SK-N-SH (cell line): ENCODE data around the gene GDPGP1. TPM values are rescaled to one million over a fixed set of nuclear protein-coding genes. Genes with fewer than 3 reads are reported as not detected.

ENCODE experiments used
- CTCF ChIA-PET: fragments of 300-600, 350-600 bp; formaldehyde crosslinking; extraction: SDS; loops from one replicate; lab custom pipeline; 2021; lab: Yijun Ruan, JAX
- POLR2A ChIA-PET: fragments of 350-600 bp; sonication (Branson Sonifier 250); formaldehyde crosslinking; extraction: SDS; loops from one replicate; lab custom pipeline; 2020; ENCODE audit warnings: antibody characterized with exemption, inconsistent platforms; lab: Yijun Ruan, JAX
- DNase-seq: peaks from one replicate; pipeline ENCODE4 v3.0.0; 2012
- H2AFZ ChIP-seq: fragments of 200-600 bp; sonication (generic); 2 replicates; pipeline ENCODE4 v1.8.1; 2016; ENCODE audit warnings: antibody characterized with exemption, mild to moderate bottlenecking, low read depth
- H3F3A ChIP-seq: fragments of 200-600 bp; sonication (generic); replicated peaks from 2 replicates; pipeline ENCODE3; 2016; ENCODE audit warnings: antibody characterized with exemption, mild to moderate bottlenecking; ENCODE audit not compliant: insufficient read depth
- H3K27ac ChIP-seq, 2 experiments: fragments of 200-500 bp in 1 of 2; fragments of 200-600 bp in 1 of 2; sonication (Bioruptor generic) in 1 of 2; sonication (generic), shearing (Covaris generic) in 1 of 2; 2 replicates each; pipeline versions ENCODE4 v1.5.1 to v1.6.1; 2014 to 2016; ENCODE audit warnings: low read depth in 2 of 2, inconsistent platforms in 1 of 2, low read length in 1 of 2, mild to moderate bottlenecking in 1 of 2, mixed read lengths in 1 of 2
- H3K27me3 ChIP-seq: fragments of 200-600 bp; sonication (generic), shearing (Covaris generic); 2 replicates; pipeline ENCODE4 v1.6.1; 2016; ENCODE audit warnings: mixed run types; ENCODE audit not compliant: insufficient read depth
- H3K36me3 ChIP-seq, 2 experiments: fragments of 200-500 bp in 1 of 2; fragments of 200-600 bp in 1 of 2; sonication (Bioruptor generic) in 1 of 2; sonication (generic) in 1 of 2; replicated peaks in 1 of 2; 2 replicates each; pipeline versions ENCODE3 to v1.5.1; 2014 to 2016; ENCODE audit warnings: low read length in 1 of 2, mild to moderate bottlenecking in 1 of 2; ENCODE audit not compliant: insufficient read depth in 2 of 2, control insufficient read depth in 1 of 2
- H3K4me1 ChIP-seq, 2 experiments: fragments of 200-500 bp in 1 of 2; fragments of 200-600 bp in 1 of 2; sonication (Bioruptor generic) in 1 of 2; sonication (generic), shearing (Covaris generic) in 1 of 2; 2 replicates each; pipeline versions ENCODE4 v1.5.1 to v1.6.1; 2014 to 2016; ENCODE audit warnings: low read depth in 1 of 2, low read length in 1 of 2, mixed run types in 1 of 2; ENCODE audit not compliant: insufficient read depth in 2 of 2, control insufficient read depth in 1 of 2
- H3K4me2 ChIP-seq: fragments of 200-600 bp; sonication (generic), shearing (Covaris generic); 2 replicates; pipeline ENCODE4 v1.6.1; 2017; ENCODE audit warnings: mixed run types
- H3K4me3 ChIP-seq, 2 experiments: fragments of 200-500 bp in 1 of 2; fragments of 200-600 bp in 1 of 2; sonication (Bioruptor generic) in 1 of 2; sonication (generic), shearing (Covaris generic) in 1 of 2; 2 replicates each; pipeline versions ENCODE4 v1.5.1 to v1.8.1; 2014 to 2016; ENCODE audit warnings: low read depth in 2 of 2, inconsistent platforms in 1 of 2, low read length in 1 of 2, mild to moderate bottlenecking in 1 of 2, mixed read lengths in 1 of 2, moderate library complexity in 1 of 2
- H3K79me2 ChIP-seq: fragments of 200-600 bp; sonication (generic); 2 replicates; pipeline ENCODE4 v1.8.1; 2017; ENCODE audit warnings: mild to moderate bottlenecking; ENCODE audit not compliant: insufficient read depth
- H3K9ac ChIP-seq: fragments of 200-600 bp; sonication (generic); 2 replicates; pipeline ENCODE4 v1.6.1; 2017; ENCODE audit warnings: mixed run types
- H3K9me2 ChIP-seq: fragments of 200-600 bp; sonication (generic); 2 replicates; pipeline ENCODE4 v1.6.1; 2017; ENCODE audit warnings: mixed run types
- H3K9me3 ChIP-seq: fragments of 200-600 bp; sonication (generic); 2 replicates; pipeline ENCODE4 v1.6.1; 2017; ENCODE audit warnings: mixed run types, mild to moderate bottlenecking, moderate library complexity
- H4K20me1 ChIP-seq: fragments of 200-600 bp; sonication (generic); 2 replicates; pipeline ENCODE4 v1.6.1; 2017; ENCODE audit warnings: mild to moderate bottlenecking, mixed run types; ENCODE audit not compliant: insufficient read depth
- EP300 ChIP-seq, 2 experiments: IDR thresholded peaks; 2 replicates each; pipeline versions ENCODE4 v1.4.0 to v1.6.1; 2012; ENCODE audit warnings: borderline replicate concordance in 1 of 2, low read depth in 1 of 2, low read length in 1 of 2
- FOSL2 ChIP-seq: IDR thresholded peaks from 2 replicates; pipeline ENCODE4 v1.4.0; 2012; ENCODE audit warnings: low read depth, mild to moderate bottlenecking, moderate library complexity, borderline replicate concordance
- FOXJ3 ChIP-seq: sonication (generic); formaldehyde crosslinking; IDR thresholded peaks from 2 replicates; pipeline ENCODE4 v1.5.1; 2020; ENCODE audit warnings: mild to moderate bottlenecking, missing genetic modification reagents
- FOXM1 ChIP-seq: IDR thresholded peaks from 2 replicates; pipeline ENCODE4 v1.4.0; 2012; ENCODE audit warnings: low read depth, mild to moderate bottlenecking
- GABPA ChIP-seq: IDR thresholded peaks from 2 replicates; pipeline ENCODE4 v1.4.0; 2012; ENCODE audit warnings: low read depth, mild to moderate bottlenecking
- GATA2 ChIP-seq: sonication (generic); formaldehyde crosslinking; IDR thresholded peaks from 2 replicates; pipeline ENCODE4 v1.5.0; 2020; ENCODE audit warnings: mild to moderate bottlenecking, missing genetic modification reagents
- NFIC ChIP-seq: IDR thresholded peaks from 2 replicates; pipeline ENCODE4 v1.4.0; 2012; ENCODE audit warnings: borderline replicate concordance
- NRF1 ChIP-seq: IDR thresholded peaks from 2 replicates; pipeline ENCODE4 v1.6.1; 2012; ENCODE audit warnings: low read depth, mild to moderate bottlenecking, low read length
- RCOR1 ChIP-seq: fragments of 150-350 bp; IDR thresholded peaks from 2 replicates; pipeline ENCODE4 v1.6.1; 2017; ENCODE audit warnings: antibody characterized with exemption, low read length
- RFX5 ChIP-seq: IDR thresholded peaks from 2 replicates; pipeline ENCODE4 v1.6.1; 2012; ENCODE audit warnings: mild to moderate bottlenecking, improper control_type of control experiment, low read length
- TCF12 ChIP-seq: IDR thresholded peaks from 2 replicates; pipeline ENCODE4 v1.4.0; 2012
- USF2 ChIP-seq: fragments of 150-350 bp; IDR thresholded peaks from 2 replicates; pipeline ENCODE4 v1.6.1; 2017; ENCODE audit warnings: antibody characterized with exemption, low read length, low read depth, borderline replicate concordance
- YY1 ChIP-seq: IDR thresholded peaks from 2 replicates; pipeline ENCODE4 v1.4.0; 2012; ENCODE audit warnings: low read depth, mild to moderate bottlenecking
- WGBS: methylation state at CpG from one replicate; pipeline ENCODE4 v1.1.6; 2017; ENCODE audit warnings: low lambda C conversion rate; 5-methylcytosine and 5-hydroxymethylcytosine counted together
- polyA plus RNA-seq, 3 experiments: library from polyadenylated mRNA; depleted of rRNA; stranded (reverse); fragments of >200 nt; gene quantifications; 2 replicates each; pipeline ENCODE4 v1.2.3, GENCODE V29; 2012
- TF ChIP-seq, protein P1 (sequence below): IDR thresholded peaks from 2 replicates; pipeline ENCODE4 v1.4.0; 2012; ENCODE audit warnings: low read depth
- TF ChIP-seq, protein P2 (sequence below): fragments of 200-600 bp; sonication (generic); IDR thresholded peaks from 2 replicates; pipeline ENCODE4 v1.6.1; 2017; ENCODE audit warnings: antibody characterized with exemption, mild to moderate bottlenecking, moderate library complexity
- TF ChIP-seq, protein P3 (sequence below): fragments of 150-350 bp; IDR thresholded peaks from 2 replicates; pipeline ENCODE4 v1.6.1; 2016; ENCODE audit warnings: mild to moderate bottlenecking, low read depth, low read length

The GDPGP1 gene
- polyA plus RNA-seq, 1 of the 3 experiments (the other 2 are of a cell fraction): 2.4 TPM

DNA sequence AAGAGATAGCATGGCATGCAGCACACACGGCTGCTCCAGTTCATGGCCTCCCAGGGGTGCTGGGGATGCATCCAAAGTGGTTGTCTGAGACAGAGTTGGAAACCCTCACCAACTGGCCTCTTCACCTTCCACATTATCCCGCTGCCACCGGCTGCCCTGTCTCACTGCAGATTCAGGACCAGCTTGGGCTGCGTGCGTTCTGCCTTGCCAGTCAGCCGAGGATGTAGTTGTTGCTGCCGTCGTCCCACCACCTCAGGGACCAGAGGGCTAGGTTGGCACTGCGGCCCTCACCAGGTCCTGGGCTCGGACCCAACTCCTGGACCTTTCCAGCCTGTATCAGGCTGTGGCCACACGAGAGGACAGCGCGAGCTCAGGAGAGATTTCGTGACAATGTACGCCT, 5.0 kb upstream of the GDPGP1 start:
- H3K4me1 ChIP-seq: peaks cover 0 to 3% of the 10 kb centered on the region in 2 experiments; a peak in 1 of 4 replicates
- H4K20me1 ChIP-seq: no peaks in the 10 kb centered on the region
- H3K27me3 ChIP-seq: no peaks in the 10 kb centered on the region
- H3K4me3 ChIP-seq: no peak overlapping the region
- no peaks in the 10 kb centered on the region for H3F3A ChIP-seq
- peaks cover 26% of the 10 kb centered on the region for H3K79me2 ChIP-seq
- WGBS: 93% methylated on average over 15 of the region's 15 CpGs
- no peak overlapping the region for H3K4me2 ChIP-seq
- no peak overlapping the region for H2AFZ ChIP-seq
- no peak for DNase-seq
- no peak overlapping the region for H3K9ac ChIP-seq
- no peak overlapping the region for H3K27ac ChIP-seq
- H3K9me3 ChIP-seq: no peaks in the 10 kb centered on the region
- H3K9me2 ChIP-seq: no peaks in the 10 kb centered on the region
- TF ChIP-seq, protein P1, sequence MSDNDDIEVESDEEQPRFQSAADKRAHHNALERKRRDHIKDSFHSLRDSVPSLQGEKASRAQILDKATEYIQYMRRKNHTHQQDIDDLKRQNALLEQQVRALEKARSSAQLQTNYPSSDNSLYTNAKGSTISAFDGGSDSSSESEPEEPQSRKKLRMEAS: no peak
- TF ChIP-seq USF2 (no peak), GABPA (no peak), FOXJ3 (CRISPR knock-in tag) (no peak), RFX5 (no peak), EP300 (IDR thresholded peaks at IDR 0.05; ENCODE audit: borderline replicate concordance in 1 of 2, low read depth in 1 of 2, low read length in 1 of 2) (no peak), FOSL2 (no peak), NFIC (no peak), TCF12 (no peak)
- ChIA-PET POLR2A (no interaction called here), CTCF (no interaction called here)
- peaks cover 10 to 59% of the 10 kb centered on the region in 2 experiments for H3K36me3 ChIP-seq

DNA sequence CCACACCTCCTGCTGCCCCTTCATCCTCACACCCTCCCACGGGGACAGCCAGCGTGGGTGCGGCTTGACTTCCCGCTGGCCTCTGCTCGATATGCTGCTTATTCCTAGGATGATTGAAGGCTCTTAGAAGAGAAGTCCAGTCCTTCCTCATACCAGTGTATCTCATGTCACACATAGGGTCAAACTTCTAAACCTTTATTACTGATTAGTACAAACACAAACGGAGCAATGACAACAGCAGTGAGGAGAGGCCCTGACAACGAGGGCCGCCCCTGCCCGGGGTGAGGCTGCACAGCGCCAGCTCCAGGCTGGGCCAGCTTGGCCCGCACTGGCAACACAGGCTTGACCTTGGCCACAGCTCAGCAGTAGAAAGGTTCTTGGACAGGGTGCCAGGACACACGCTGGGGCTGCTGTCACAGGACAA, 3.9 kb upstream of the GDPGP1 start:
- no peaks in the 10 kb centered on the region for H3K9me2 ChIP-seq
- H4K20me1 ChIP-seq: no peaks in the 10 kb centered on the region
- H3K4me1 ChIP-seq: peaks cover 5 to 9% of the 10 kb centered on the region in 2 experiments; a peak in 2 of 4 replicates
- 81% methylated on average over 9 of the region's 12 CpGs for WGBS
- CTCF ChIA-PET: interaction anchor here (0.7 to 5.4 kb wide), 2 partner anchors 9 to 19 kb away, joined by 3 to 35 read pairs; partner anchors contain the start of gene TTLL13
- POLR2A ChIA-PET: no interaction called here
- no peaks in the 10 kb centered on the region for H3K9me3 ChIP-seq
- no peak overlapping the region for H3K27ac ChIP-seq
- no peak overlapping the region for H3K9ac ChIP-seq
- no peaks in the 10 kb centered on the region for H3K27me3 ChIP-seq
- peaks cover 26% of the 10 kb centered on the region for H3K79me2 ChIP-seq
- H3F3A ChIP-seq: no peaks in the 10 kb centered on the region
- TF ChIP-seq, protein P2, sequence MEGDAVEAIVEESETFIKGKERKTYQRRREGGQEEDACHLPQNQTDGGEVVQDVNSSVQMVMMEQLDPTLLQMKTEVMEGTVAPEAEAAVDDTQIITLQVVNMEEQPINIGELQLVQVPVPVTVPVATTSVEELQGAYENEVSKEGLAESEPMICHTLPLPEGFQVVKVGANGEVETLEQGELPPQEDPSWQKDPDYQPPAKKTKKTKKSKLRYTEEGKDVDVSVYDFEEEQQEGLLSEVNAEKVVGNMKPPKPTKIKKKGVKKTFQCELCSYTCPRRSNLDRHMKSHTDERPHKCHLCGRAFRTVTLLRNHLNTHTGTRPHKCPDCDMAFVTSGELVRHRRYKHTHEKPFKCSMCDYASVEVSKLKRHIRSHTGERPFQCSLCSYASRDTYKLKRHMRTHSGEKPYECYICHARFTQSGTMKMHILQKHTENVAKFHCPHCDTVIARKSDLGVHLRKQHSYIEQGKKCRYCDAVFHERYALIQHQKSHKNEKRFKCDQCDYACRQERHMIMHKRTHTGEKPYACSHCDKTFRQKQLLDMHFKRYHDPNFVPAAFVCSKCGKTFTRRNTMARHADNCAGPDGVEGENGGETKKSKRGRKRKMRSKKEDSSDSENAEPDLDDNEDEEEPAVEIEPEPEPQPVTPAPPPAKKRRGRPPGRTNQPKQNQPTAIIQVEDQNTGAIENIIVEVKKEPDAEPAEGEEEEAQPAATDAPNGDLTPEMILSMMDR: no peak
- TF ChIP-seq EP300 (IDR thresholded peaks at IDR 0.05; ENCODE audit: borderline replicate concordance in 1 of 2, low read depth in 1 of 2, low read length in 1 of 2): no peak
- TF ChIP-seq, protein P3, sequence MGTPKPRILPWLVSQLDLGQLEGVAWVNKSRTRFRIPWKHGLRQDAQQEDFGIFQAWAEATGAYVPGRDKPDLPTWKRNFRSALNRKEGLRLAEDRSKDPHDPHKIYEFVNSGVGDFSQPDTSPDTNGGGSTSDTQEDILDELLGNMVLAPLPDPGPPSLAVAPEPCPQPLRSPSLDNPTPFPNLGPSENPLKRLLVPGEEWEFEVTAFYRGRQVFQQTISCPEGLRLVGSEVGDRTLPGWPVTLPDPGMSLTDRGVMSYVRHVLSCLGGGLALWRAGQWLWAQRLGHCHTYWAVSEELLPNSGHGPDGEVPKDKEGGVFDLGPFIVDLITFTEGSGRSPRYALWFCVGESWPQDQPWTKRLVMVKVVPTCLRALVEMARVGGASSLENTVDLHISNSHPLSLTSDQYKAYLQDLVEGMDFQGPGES: no peak
- TF ChIP-seq RCOR1: no peak
- no peak for TF ChIP-seq FOXM1
- TF ChIP-seq GATA2 (CRISPR knock-in tag): no peak
- no peak for TF ChIP-seq YY1
- TF ChIP-seq NRF1: no peak
- no peak overlapping the region for H3K4me3 ChIP-seq
- no peak for DNase-seq
- H3K36me3 ChIP-seq: peaks cover 10 to 54% of the 10 kb centered on the region in 2 experiments
- no peak overlapping the region for H3K4me2 ChIP-seq
- no peak overlapping the region for H2AFZ ChIP-seq
